H1 (cell line): Measurements from ENCODE around the gene PITPNC1. TPM values are rescaled to one million over a fixed set of nuclear protein-coding genes. Genes with fewer than 3 reads are reported as not detected.

ENCODE experiments used
- EP300 ChIP-seq, 2 experiments: IDR thresholded peaks; 1 replicate in 1 of 2; 2 replicates in 1 of 2; pipeline ENCODE4 v1.6.1; 2011 to 2012; ENCODE audit warnings: low read depth in 2 of 2, low read length in 2 of 2, mild to moderate bottlenecking in 2 of 2, borderline replicate concordance in 1 of 2, inconsistent platforms in 1 of 2, moderate library complexity in 1 of 2
- HDAC2 ChIP-seq, 2 experiments: fragments of 300-600 bp in 1 of 2; sonication (generic) in 1 of 2; IDR thresholded peaks; 2 replicates each; pipeline ENCODE4 v1.6.1; 2011 to 2012; ENCODE audit warnings: low read depth in 2 of 2, low read length in 2 of 2, mild to moderate bottlenecking in 2 of 2, moderate library complexity in 2 of 2, borderline replicate concordance in 1 of 2, inconsistent platforms in 1 of 2
- NRF1 ChIP-seq: IDR thresholded peaks from 2 replicates; pipeline ENCODE4 v1.6.1; 2011; ENCODE audit warnings: mild to moderate bottlenecking, low read depth, low read length, improper control_type of control experiment
- SAP30 ChIP-seq: fragments of 300-600 bp; sonication (generic); IDR thresholded peaks from 2 replicates; pipeline ENCODE4 v1.7.1; 2012; ENCODE audit warnings: low read length, moderate library complexity, mild to moderate bottlenecking, inconsistent platforms; ENCODE audit not compliant: insufficient read depth, insufficient replicate concordance
- SIN3A ChIP-seq, 2 experiments: IDR thresholded peaks in 1 of 2; conservative IDR thresholded peaks in 1 of 2; 2 replicates each; pipeline ENCODE4 v1.6.1; 2011 to 2012; ENCODE audit warnings: low read length in 2 of 2, improper control_type of control experiment in 1 of 2, low read depth in 1 of 2, mild to moderate bottlenecking in 1 of 2
- SIX5 ChIP-seq: IDR thresholded peaks from 2 replicates; pipeline ENCODE4 v1.6.1; 2011; ENCODE audit warnings: mild to moderate bottlenecking, low read depth, low read length
- SP1 ChIP-seq: IDR thresholded peaks from 2 replicates; pipeline ENCODE4 v1.6.1; 2011; ENCODE audit warnings: low read depth, low read length
- SP2 ChIP-seq: IDR thresholded peaks from 2 replicates; pipeline ENCODE4 v1.6.1; 2012; ENCODE audit warnings: mild to moderate bottlenecking, low read length, inconsistent platforms
- TAF7 ChIP-seq: optimal IDR thresholded peaks from 2 replicates; pipeline ENCODE3; 2011; ENCODE audit warnings: low read depth, mild to moderate bottlenecking, inconsistent platforms, low read length, moderate library complexity, borderline replicate concordance
- polyA plus RNA-seq, 7 experiments: library from polyadenylated mRNA; depleted of rRNA in 3 of 7; stranded (reverse) in 5 of 7; unstranded in 2 of 7; fragments of >200 nt in 5 of 7; fragments of 200-250 nt in 2 of 7; gene quantifications; 1 replicate in 5 of 7; 2 replicates in 1 of 7; 4 replicates in 1 of 7; pipeline versions ENCODE4 v1.2.1 to v1.2.3, GENCODE V29; 2011 to 2013; ENCODE audit warnings: missing spikeins in 2 of 7, mixed read lengths in 2 of 7
- total RNA-seq: library from RNA; stranded (reverse); fragmentation: NEBNext Ultra II Directional; extraction: Animal tissue kit (Norgen Biotek cat#: 25700); gene quantifications from 2 replicates; pipeline ENCODE4 v1.2.1, GENCODE V29; 2021
- TF ChIP-seq, protein P1 (sequence below): fragments of 300-600 bp; sonication (generic); IDR thresholded peaks from 2 replicates; pipeline ENCODE4 v1.7.1; 2012; ENCODE audit warnings: low read length, moderate library complexity, mild to moderate bottlenecking, inconsistent platforms; ENCODE audit not compliant: insufficient replicate concordance
- TF ChIP-seq, protein P2 (sequence below): IDR thresholded peaks from 2 replicates; pipeline ENCODE4 v1.6.1; 2012; ENCODE audit warnings: inconsistent platforms

PITPNC1 gene
- total and polyA plus RNA-seq, 2 of the 8 experiments (the other 6 are each of a cell fraction or from before 2014, with no cell fraction given) = 17.6 to 54.7 TPM

DNA sequence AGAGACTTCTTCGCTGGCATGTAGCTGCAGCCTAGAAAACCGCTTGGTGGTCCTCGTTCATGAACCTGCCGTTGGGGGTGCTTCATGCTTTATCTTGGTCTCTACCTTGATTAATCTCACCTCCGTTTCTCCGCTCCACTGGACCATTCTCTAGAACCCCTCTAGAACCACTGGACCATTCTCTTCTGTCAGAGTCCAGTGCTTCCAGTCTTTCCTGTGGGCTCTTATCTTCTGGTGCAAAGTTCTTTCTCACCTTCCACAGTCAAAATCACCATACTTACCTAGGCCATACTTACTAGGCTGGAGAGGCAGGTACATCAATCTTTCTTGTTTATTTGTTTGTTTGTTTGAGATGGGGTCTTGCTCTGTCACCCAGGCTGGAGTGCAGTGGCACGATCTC, 71.4 kb downstream of the PITPNC1 start (continued):
- TF ChIP-seq, protein P1, sequence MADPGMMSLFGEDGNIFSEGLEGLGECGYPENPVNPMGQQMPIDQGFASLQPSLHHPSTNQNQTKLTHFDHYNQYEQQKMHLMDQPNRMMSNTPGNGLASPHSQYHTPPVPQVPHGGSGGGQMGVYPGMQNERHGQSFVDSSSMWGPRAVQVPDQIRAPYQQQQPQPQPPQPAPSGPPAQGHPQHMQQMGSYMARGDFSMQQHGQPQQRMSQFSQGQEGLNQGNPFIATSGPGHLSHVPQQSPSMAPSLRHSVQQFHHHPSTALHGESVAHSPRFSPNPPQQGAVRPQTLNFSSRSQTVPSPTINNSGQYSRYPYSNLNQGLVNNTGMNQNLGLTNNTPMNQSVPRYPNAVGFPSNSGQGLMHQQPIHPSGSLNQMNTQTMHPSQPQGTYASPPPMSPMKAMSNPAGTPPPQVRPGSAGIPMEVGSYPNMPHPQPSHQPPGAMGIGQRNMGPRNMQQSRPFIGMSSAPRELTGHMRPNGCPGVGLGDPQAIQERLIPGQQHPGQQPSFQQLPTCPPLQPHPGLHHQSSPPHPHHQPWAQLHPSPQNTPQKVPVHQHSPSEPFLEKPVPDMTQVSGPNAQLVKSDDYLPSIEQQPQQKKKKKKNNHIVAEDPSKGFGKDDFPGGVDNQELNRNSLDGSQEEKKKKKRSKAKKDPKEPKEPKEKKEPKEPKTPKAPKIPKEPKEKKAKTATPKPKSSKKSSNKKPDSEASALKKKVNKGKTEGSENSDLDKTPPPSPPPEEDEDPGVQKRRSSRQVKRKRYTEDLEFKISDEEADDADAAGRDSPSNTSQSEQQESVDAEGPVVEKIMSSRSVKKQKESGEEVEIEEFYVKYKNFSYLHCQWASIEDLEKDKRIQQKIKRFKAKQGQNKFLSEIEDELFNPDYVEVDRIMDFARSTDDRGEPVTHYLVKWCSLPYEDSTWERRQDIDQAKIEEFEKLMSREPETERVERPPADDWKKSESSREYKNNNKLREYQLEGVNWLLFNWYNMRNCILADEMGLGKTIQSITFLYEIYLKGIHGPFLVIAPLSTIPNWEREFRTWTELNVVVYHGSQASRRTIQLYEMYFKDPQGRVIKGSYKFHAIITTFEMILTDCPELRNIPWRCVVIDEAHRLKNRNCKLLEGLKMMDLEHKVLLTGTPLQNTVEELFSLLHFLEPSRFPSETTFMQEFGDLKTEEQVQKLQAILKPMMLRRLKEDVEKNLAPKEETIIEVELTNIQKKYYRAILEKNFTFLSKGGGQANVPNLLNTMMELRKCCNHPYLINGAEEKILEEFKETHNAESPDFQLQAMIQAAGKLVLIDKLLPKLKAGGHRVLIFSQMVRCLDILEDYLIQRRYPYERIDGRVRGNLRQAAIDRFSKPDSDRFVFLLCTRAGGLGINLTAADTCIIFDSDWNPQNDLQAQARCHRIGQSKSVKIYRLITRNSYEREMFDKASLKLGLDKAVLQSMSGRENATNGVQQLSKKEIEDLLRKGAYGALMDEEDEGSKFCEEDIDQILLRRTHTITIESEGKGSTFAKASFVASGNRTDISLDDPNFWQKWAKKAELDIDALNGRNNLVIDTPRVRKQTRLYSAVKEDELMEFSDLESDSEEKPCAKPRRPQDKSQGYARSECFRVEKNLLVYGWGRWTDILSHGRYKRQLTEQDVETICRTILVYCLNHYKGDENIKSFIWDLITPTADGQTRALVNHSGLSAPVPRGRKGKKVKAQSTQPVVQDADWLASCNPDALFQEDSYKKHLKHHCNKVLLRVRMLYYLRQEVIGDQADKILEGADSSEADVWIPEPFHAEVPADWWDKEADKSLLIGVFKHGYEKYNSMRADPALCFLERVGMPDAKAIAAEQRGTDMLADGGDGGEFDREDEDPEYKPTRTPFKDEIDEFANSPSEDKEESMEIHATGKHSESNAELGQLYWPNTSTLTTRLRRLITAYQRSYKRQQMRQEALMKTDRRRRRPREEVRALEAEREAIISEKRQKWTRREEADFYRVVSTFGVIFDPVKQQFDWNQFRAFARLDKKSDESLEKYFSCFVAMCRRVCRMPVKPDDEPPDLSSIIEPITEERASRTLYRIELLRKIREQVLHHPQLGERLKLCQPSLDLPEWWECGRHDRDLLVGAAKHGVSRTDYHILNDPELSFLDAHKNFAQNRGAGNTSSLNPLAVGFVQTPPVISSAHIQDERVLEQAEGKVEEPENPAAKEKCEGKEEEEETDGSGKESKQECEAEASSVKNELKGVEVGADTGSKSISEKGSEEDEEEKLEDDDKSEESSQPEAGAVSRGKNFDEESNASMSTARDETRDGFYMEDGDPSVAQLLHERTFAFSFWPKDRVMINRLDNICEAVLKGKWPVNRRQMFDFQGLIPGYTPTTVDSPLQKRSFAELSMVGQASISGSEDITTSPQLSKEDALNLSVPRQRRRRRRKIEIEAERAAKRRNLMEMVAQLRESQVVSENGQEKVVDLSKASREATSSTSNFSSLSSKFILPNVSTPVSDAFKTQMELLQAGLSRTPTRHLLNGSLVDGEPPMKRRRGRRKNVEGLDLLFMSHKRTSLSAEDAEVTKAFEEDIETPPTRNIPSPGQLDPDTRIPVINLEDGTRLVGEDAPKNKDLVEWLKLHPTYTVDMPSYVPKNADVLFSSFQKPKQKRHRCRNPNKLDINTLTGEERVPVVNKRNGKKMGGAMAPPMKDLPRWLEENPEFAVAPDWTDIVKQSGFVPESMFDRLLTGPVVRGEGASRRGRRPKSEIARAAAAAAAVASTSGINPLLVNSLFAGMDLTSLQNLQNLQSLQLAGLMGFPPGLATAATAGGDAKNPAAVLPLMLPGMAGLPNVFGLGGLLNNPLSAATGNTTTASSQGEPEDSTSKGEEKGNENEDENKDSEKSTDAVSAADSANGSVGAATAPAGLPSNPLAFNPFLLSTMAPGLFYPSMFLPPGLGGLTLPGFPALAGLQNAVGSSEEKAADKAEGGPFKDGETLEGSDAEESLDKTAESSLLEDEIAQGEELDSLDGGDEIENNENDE = no peak
- TF ChIP-seq EP300 (IDR thresholded peaks at IDR 0.05; ENCODE audit: borderline replicate concordance in 1 of 2, low read depth in 2 of 2, low read length in 2 of 2) (no peak), SP2 (no peak), HDAC2 (IDR thresholded peaks at IDR 0.05; ENCODE audit: borderline replicate concordance in 1 of 2, low read depth in 2 of 2, low read length in 2 of 2) (no peak), SAP30 (no peak), NRF1 (no peak), SIN3A (conservative IDR thresholded peaks at IDR 0.05 in 1 of 2, IDR thresholded peaks at IDR 0.05 in 1 of 2; ENCODE audit: low read depth in 1 of 2, low read length in 2 of 2) (no peak), TAF7 (no peak), SP1 (no peak), SIX5 (no peak)
- TF ChIP-seq, protein P2, sequence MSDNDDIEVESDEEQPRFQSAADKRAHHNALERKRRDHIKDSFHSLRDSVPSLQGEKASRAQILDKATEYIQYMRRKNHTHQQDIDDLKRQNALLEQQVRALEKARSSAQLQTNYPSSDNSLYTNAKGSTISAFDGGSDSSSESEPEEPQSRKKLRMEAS = no peak
